ENCODE data around the gene ZNF488.

Gene ZNF488

GRCh38 chr10:47364911-47365310 is 19.2 kb downstream of the ZNF488 start:
- no peaks in the 10 kb centered on the region for H4K20me1 ChIP-seq (ENCODE audit: insufficient read depth)
- H3K79me2 ChIP-seq (ENCODE audit: insufficient read depth, low read depth): no peaks in the 10 kb centered on the region
- no peaks in the 10 kb centered on the region for H3K36me3 ChIP-seq (ENCODE audit: insufficient read depth)
- H3K4me1 ChIP-seq (ENCODE audit: low read depth, poor library complexity, severe bottlenecking): no peaks in the 10 kb centered on the region
- no peak overlapping the region for H3K27ac ChIP-seq
- H3K4me3 ChIP-seq (IDR thresholded peaks at IDR 0.05; ENCODE audit: insufficient read depth, low read depth, low read length): no peak overlapping the region
- H3K4me2 ChIP-seq: no peak overlapping the region
- TF ChIP-seq, protein P1, sequence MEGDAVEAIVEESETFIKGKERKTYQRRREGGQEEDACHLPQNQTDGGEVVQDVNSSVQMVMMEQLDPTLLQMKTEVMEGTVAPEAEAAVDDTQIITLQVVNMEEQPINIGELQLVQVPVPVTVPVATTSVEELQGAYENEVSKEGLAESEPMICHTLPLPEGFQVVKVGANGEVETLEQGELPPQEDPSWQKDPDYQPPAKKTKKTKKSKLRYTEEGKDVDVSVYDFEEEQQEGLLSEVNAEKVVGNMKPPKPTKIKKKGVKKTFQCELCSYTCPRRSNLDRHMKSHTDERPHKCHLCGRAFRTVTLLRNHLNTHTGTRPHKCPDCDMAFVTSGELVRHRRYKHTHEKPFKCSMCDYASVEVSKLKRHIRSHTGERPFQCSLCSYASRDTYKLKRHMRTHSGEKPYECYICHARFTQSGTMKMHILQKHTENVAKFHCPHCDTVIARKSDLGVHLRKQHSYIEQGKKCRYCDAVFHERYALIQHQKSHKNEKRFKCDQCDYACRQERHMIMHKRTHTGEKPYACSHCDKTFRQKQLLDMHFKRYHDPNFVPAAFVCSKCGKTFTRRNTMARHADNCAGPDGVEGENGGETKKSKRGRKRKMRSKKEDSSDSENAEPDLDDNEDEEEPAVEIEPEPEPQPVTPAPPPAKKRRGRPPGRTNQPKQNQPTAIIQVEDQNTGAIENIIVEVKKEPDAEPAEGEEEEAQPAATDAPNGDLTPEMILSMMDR (conservative IDR thresholded peaks at IDR 0.05; ENCODE audit: low read depth, low read length): no peak
- no peak overlapping the region for H3K9ac ChIP-seq
- H3K27me3 ChIP-seq (ENCODE audit: insufficient read depth, low read depth): no peaks in the 10 kb centered on the region
- H2AFZ ChIP-seq (ENCODE audit: low read depth): no peak overlapping the region

GRCh38 chr10:47364366-47364765 is 19.7 kb downstream of the ZNF488 start:
- Histone ChIP-seq H4K20me1 (ENCODE audit: insufficient read depth) (no peaks in the 10 kb centered on the region), H3K9ac (no peak overlapping the region), H2AFZ (ENCODE audit: low read depth) (no peak overlapping the region), H3K27me3 (ENCODE audit: insufficient read depth, low read depth) (no peaks in the 10 kb centered on the region), H3K27ac (no peak overlapping the region), H3K4me3 (IDR thresholded peaks at IDR 0.05; ENCODE audit: insufficient read depth, low read depth, low read length) (no peak overlapping the region), H3K4me1 (ENCODE audit: low read depth, poor library complexity, severe bottlenecking) (no peaks in the 10 kb centered on the region), H3K36me3 (ENCODE audit: insufficient read depth) (no peaks in the 10 kb centered on the region), H3K79me2 (ENCODE audit: insufficient read depth, low read depth) (no peaks in the 10 kb centered on the region), H3K4me2 (no peak overlapping the region)
- TF ChIP-seq, protein P1 (conservative IDR thresholded peaks at IDR 0.05; ENCODE audit: low read depth, low read length): no peak

DNA sequence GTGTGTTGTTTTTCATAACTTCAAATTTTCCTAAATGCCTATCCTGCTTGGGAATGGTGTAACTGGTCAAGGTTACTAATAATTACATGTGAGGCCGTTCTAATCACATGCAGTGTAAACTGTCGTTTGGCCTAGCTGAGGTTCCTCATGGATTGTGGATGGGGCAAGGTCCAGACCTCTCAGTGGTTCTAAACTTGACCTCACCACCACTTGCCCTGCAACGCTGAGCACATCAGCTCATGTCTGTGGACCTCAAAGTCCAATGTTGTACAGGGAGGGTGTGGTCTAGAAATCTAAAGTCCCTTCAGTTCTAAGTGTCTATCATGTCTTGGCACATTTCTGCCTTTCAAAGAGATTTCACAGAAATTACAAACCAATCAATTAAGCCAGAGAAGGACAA is 20.3 kb downstream of the ZNF488 start:
- Histone ChIP-seq H3K79me2 (ENCODE audit: insufficient read depth, low read depth) (no peaks in the 10 kb centered on the region), H3K27me3 (ENCODE audit: insufficient read depth, low read depth) (no peaks in the 10 kb centered on the region), H3K36me3 (ENCODE audit: insufficient read depth) (no peaks in the 10 kb centered on the region), H2AFZ (ENCODE audit: low read depth) (no peak overlapping the region), H3K4me1 (ENCODE audit: low read depth, poor library complexity, severe bottlenecking) (no peaks in the 10 kb centered on the region), H3K4me3 (IDR thresholded peaks at IDR 0.05; ENCODE audit: insufficient read depth, low read depth, low read length) (no peak overlapping the region), H3K4me2 (no peak overlapping the region), H3K9ac (no peak overlapping the region), H4K20me1 (ENCODE audit: insufficient read depth) (no peaks in the 10 kb centered on the region), H3K27ac (no peak overlapping the region)
- TF ChIP-seq, protein P1 (conservative IDR thresholded peaks at IDR 0.05; ENCODE audit: low read depth, low read length): no peak

GRCh38 chr10:47362199-47362598 is 21.9 kb downstream of the ZNF488 start:
- H3K4me2 ChIP-seq: no peak overlapping the region
- no peaks in the 10 kb centered on the region for H4K20me1 ChIP-seq (ENCODE audit: insufficient read depth)
- no peak overlapping the region for H3K9ac ChIP-seq
- H3K4me3 ChIP-seq (IDR thresholded peaks at IDR 0.05; ENCODE audit: insufficient read depth, low read depth, low read length): no peak overlapping the region
- H3K79me2 ChIP-seq (ENCODE audit: insufficient read depth, low read depth): no peaks in the 10 kb centered on the region
- H3K36me3 ChIP-seq (ENCODE audit: insufficient read depth): no peaks in the 10 kb centered on the region
- TF ChIP-seq, protein P1 (conservative IDR thresholded peaks at IDR 0.05; ENCODE audit: low read depth, low read length): no peak
- no peaks in the 10 kb centered on the region for H3K4me1 ChIP-seq (ENCODE audit: low read depth, poor library complexity, severe bottlenecking)
- H3K27me3 ChIP-seq (ENCODE audit: insufficient read depth, low read depth): no peaks in the 10 kb centered on the region
- no peak overlapping the region for H3K27ac ChIP-seq
- H2AFZ ChIP-seq (ENCODE audit: low read depth): no peak overlapping the region
